ENCODE measurements around the gene LAD1. TPM values are rescaled to one million over a fixed set of nuclear protein-coding genes. Genes with fewer than 3 reads are reported as not detected.

Gene LAD1
- polyA plus RNA-seq, 2 of the 4 experiments (the other 2 are of a cell fraction), result 0.19 to 1.1 TPM

- peak in 1 of 2 experiments; percentile 19 for DNase-seq (ENCODE audit: low read depth in 1 of 2, low spot score in 1 of 2)
- ChIA-PET POLR2A (no interaction called here), CTCF (interaction anchor here (0.6 to 15.0 kb wide), 10 partner anchors 8 to 152 kb away, joined by 3 to 334 read pairs (median 6); no protein-coding TSS in a partner anchor)
- peak overlapping the region; percentile 63 for H3K4me2 ChIP-seq
- H3K9me3 ChIP-seq, result no peaks in the 10 kb centered on the region
- WGBS (ENCODE audit: missing lambda C conversion rate), result 65% methylated on average over 8 of the region's 8 CpGs
- ATAC-seq, result no peak; a peak in 1 of 6 replicates
- TF ChIP-seq NPAS2 (CRISPR knock-in tag; IDR thresholded peaks at IDR 0.05; ENCODE audit: borderline replicate concordance) (no peak), NFE2L2 (conservative IDR thresholded peaks at IDR 0.05; ENCODE audit: low read length) (no peak), RFX5 (IDR thresholded peaks at IDR 0.05) (no peak), TP53 (CRISPR knock-in tag; IDR thresholded peaks at IDR 0.05) (no peak), SREBF2 (IDR thresholded peaks at IDR 0.05) (no peak), HOXA7 (CRISPR knock-in tag; IDR thresholded peaks at IDR 0.05) (no peak), MAFK (IDR thresholded peaks at IDR 0.05; ENCODE audit: partially characterized antibody) (no peak), JUN (IDR thresholded peaks at IDR 0.05) (no peak), EHF (CRISPR knock-in tag; IDR thresholded peaks at IDR 0.05) (no peak), CBX8 (IDR thresholded peaks at IDR 0.05) (no peak), CHD2 (IDR thresholded peaks at IDR 0.05; ENCODE audit: low read length, partially characterized antibody) (no peak), CTCF (IDR thresholded peaks at IDR 0.05) (no peak), EHMT2 (IDR thresholded peaks at IDR 0.05; ENCODE audit: low read depth) (no peak)
- TF ChIP-seq, protein P1, sequence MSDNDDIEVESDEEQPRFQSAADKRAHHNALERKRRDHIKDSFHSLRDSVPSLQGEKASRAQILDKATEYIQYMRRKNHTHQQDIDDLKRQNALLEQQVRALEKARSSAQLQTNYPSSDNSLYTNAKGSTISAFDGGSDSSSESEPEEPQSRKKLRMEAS (IDR thresholded peaks at IDR 0.05), result no peak
- TF ChIP-seq, protein P2, sequence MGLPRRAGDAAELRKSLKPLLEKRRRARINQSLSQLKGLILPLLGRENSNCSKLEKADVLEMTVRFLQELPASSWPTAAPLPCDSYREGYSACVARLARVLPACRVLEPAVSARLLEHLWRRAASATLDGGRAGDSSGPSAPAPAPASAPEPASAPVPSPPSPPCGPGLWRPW (IDR thresholded peaks at IDR 0.05), result no peak
- H3K27ac ChIP-seq, result peak overlapping the region; percentile 82 to 92
- no peak for FAIRE-seq
- H3K4me1 ChIP-seq, result peaks cover 58% of the 10 kb centered on the region
- no peak overlapping the region for H3K4me3 ChIP-seq
These were observed 7.8 kb upstream of the LAD1 start for GRCh38 chr1:201406831-201407406.

DNA sequence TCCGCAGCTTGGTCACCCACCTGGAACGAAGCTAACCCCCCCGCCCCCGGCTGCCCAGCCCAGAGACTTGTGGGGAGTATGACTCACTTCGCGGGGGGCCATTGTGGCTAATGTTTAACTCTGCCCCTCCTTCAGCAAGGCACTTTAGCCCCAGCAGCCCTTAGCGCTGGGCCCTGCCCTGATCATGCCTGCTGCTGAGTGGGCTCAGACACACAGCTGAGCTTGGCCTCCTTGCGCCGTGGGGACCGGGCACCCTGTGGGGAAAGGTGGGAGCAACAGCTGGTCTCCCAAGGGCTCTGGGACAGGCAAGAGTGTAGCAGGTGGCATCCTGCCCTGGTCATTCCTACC is 6.3 kb upstream of the LAD1 start:
- FAIRE-seq (no peak), DNase-seq (ENCODE audit: low read depth in 1 of 2, low spot score in 1 of 2) (peak; percentile 52 to 62), ATAC-seq (peak; percentile 31 to 38; a peak in 5 of 6 replicates)
- ChIA-PET POLR2A (interaction anchor here (1.0 kb wide), 1 partner anchor 9 kb away, joined by 3 read pairs; no protein-coding TSS in a partner anchor), CTCF (interaction anchor here (1.4 to 15.0 kb wide), 7 partner anchors 17 to 151 kb away, joined by 3 to 334 read pairs (median 46); no protein-coding TSS in a partner anchor)
- Histone ChIP-seq H3K4me3 (no peak overlapping the region), H3K4me1 (peaks cover 64% of the 10 kb centered on the region), H3K27ac (peak overlapping the region; percentile 82 to 92), H3K4me2 (peak overlapping the region; percentile 63), H3K9me3 (no peaks in the 10 kb centered on the region)
- WGBS (ENCODE audit: missing lambda C conversion rate), result 11% methylated on average over 10 of the region's 10 CpGs
- TF ChIP-seq EP300 (IDR thresholded peaks at IDR 0.05) (0 out of 5 replicates have a peak, but pooled peaks of 1 of the 2 experiments have one; percentile 14), ATOH8 (CRISPR knock-in tag; IDR thresholded peaks at IDR 0.05; ENCODE audit: low read depth) (no peak), EHF (CRISPR knock-in tag; IDR thresholded peaks at IDR 0.05) (no peak), POLR2AphosphoS2 (conservative IDR thresholded peaks at IDR 0.05; ENCODE audit: low read length) (no peak), ZFP36 (IDR thresholded peaks at IDR 0.05; ENCODE audit: borderline replicate concordance, partially characterized antibody) (no peak), ZNF302 (CRISPR knock-in tag; IDR thresholded peaks at IDR 0.05) (no peak), REST (IDR thresholded peaks at IDR 0.05) (no peak), JUNB (IDR thresholded peaks at IDR 0.05) (peak; percentile 45; the same call in 1 of the 2 replicates), JUN (IDR thresholded peaks at IDR 0.05) (peak in 1 of 2 experiments; percentile 64; a peak in 3 of 5 replicates), EHMT2 (IDR thresholded peaks at IDR 0.05; ENCODE audit: low read depth) (no peak), RARB (CRISPR knock-in tag; IDR thresholded peaks at IDR 0.05) (no peak), HMGXB4 (CRISPR knock-in tag; IDR thresholded peaks at IDR 0.05; ENCODE audit: borderline replicate concordance) (no peak), RNF2 (IDR thresholded peaks at IDR 0.05; ENCODE audit: borderline replicate concordance, low read depth) (no peak), ELK1 (IDR thresholded peaks at IDR 0.05; ENCODE audit: low read depth, low read length) (no peak), SMC3 (IDR thresholded peaks at IDR 0.05) (0 out of 3 replicates have a peak, but pooled peaks have one; percentile 10)

Data from A549 (cell line).